Activated B cell treated with CpG ODN at 0.5 μM for 24 hours (primary cell): ENCODE measurements around the gene TXNDC15. TPM values are rescaled to one million over a fixed set of nuclear protein-coding genes. Genes with fewer than 3 reads are reported as not detected.

Source experiments
- ATAC-seq: fragments of 200-7000 bp; cut with Tn5 transposase; one replicate; pipeline ENCODE4 v1.10.0; 2021; ENCODE audit warnings: low read depth, mild to moderate bottlenecking, moderate library complexity
- CTCF ChIA-PET: fragments of 350-600 bp; sonication (Branson Sonifier 250); formaldehyde crosslinking; loops from one replicate; lab custom pipeline; 2021; ENCODE audit warnings: antibody characterized with exemption; lab: Charles Lee
- POLR2A ChIA-PET: fragments of 350-600 bp; sonication (Branson Sonifier 250); formaldehyde crosslinking; loops from one replicate; lab custom pipeline; 2021; ENCODE audit warnings: antibody characterized with exemption; lab: Charles Lee
- DNase-seq: peaks from one replicate; pipeline ENCODE4 v3.0.0; 2022
- H3K27ac Mint-ChIP-seq: one replicate; pipeline ENCODE4 v1.8.0; 2020; ENCODE audit warnings: mixed read lengths
- H3K27me3 Mint-ChIP-seq: one replicate; pipeline ENCODE4 v1.8.0; 2021; ENCODE audit warnings: mixed read lengths
- H3K36me3 Mint-ChIP-seq: one replicate; pipeline ENCODE4 v1.8.0; 2021; ENCODE audit warnings: low read depth, mixed read lengths
- H3K4me1 Mint-ChIP-seq: one replicate; pipeline ENCODE4 v1.8.0; 2021; ENCODE audit warnings: mixed read lengths
- H3K4me3 Mint-ChIP-seq: one replicate; pipeline ENCODE4 v1.8.0; 2020; ENCODE audit warnings: mild to moderate bottlenecking, mixed read lengths
- H3K9me3 Mint-ChIP-seq: one replicate; pipeline ENCODE4 v1.8.0; 2020; ENCODE audit warnings: mixed read lengths
- intact Hi-C: fragments of 100-400 bp; cut with micrococcal nuclease; formaldehyde crosslinking; loops from one replicate; pipeline ENCODE4 v1.15.1; 2024
- total RNA-seq: library from RNA; stranded (reverse); gene quantifications from 2 replicates; pipeline ENCODE4 v1.2.3, GENCODE V29; 2022
- TF ChIP-seq, protein P1 (sequence below): fragments of 200-600 bp; IDR thresholded peaks from one replicate; pipeline ENCODE4 v1.8.0; 2022; ENCODE audit warnings: antibody characterized with exemption, mild to moderate bottlenecking

TXNDC15 gene
- total RNA-seq, 1 donor from 2014 or later = 26.6 TPM

DNA sequence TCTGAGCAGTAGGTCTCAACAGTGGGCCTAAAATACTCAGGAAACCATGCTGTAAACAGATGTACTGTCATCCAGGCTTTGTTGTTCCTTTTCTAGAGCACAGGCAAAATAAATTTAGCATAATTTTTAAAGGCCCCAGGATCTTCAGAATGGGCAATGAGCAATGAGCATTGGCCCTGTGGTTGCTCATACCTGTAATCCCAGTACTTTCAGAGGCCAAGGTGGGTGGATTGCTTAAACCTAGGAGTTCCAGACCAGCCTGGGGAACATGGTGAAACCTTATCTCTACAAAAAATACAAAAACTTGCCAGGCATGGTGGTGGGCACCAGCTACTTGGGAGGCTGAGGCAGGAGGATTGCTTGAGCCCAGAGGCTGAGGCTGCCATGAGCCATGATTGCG, 17.3 kb downstream of the TXNDC15 start:
- DNase-seq = no peak
- ATAC-seq = no peak
- Mint-ChIP-seq H3K36me3 (peaks cover 66% of the 10 kb centered on the region), H3K4me1 (peaks cover 14% of the 10 kb centered on the region), H3K27me3 (no peaks in the 10 kb centered on the region), H3K9me3 (no peaks in the 10 kb centered on the region), H3K27ac (no peak overlapping the region), H3K4me3 (no peak overlapping the region)
- POLR2A ChIA-PET = interaction anchor here (0.7 kb wide), 1 partner anchor 15 kb away, joined by 3 read pairs; no protein-coding TSS in a partner anchor
- CTCF ChIA-PET = interaction anchor here (1.1 kb wide), 1 partner anchor 13 kb away, joined by 9 read pairs; no protein-coding TSS in a partner anchor
- intact Hi-C loops = no loop called here
- TF ChIP-seq, protein P1, sequence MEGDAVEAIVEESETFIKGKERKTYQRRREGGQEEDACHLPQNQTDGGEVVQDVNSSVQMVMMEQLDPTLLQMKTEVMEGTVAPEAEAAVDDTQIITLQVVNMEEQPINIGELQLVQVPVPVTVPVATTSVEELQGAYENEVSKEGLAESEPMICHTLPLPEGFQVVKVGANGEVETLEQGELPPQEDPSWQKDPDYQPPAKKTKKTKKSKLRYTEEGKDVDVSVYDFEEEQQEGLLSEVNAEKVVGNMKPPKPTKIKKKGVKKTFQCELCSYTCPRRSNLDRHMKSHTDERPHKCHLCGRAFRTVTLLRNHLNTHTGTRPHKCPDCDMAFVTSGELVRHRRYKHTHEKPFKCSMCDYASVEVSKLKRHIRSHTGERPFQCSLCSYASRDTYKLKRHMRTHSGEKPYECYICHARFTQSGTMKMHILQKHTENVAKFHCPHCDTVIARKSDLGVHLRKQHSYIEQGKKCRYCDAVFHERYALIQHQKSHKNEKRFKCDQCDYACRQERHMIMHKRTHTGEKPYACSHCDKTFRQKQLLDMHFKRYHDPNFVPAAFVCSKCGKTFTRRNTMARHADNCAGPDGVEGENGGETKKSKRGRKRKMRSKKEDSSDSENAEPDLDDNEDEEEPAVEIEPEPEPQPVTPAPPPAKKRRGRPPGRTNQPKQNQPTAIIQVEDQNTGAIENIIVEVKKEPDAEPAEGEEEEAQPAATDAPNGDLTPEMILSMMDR = no peak

DNA sequence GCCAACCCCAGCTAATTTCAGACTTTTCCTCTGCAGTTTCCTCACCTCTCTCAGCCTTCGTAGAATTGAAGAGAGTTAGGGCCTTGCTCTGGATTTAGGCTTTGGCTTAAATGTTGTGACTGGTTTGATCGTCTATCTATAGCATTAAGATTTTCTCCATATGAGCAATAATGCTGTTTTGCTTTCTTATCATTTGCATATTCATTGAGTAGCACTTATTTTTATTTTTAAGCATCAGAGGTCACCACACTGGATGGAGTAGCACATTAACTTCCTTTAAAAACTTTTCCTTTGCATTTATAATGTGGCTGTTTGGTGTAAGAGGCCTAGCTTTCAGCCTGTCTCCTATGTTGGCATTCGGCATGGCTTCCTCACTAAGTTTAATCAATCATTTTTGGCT, 18.1 kb downstream of the TXNDC15 start:
- no peak for ATAC-seq
- no peak overlapping the region for H3K27ac Mint-ChIP-seq
- no peak for DNase-seq
- TF ChIP-seq, protein P1 = no peak
- ChIA-PET CTCF (interaction anchor here (1.1 kb wide), 1 partner anchor 12 kb away, joined by 9 read pairs; no protein-coding TSS in a partner anchor), POLR2A (interaction anchor here (1.1 kb wide), 1 partner anchor 47 kb away, joined by 3 read pairs; the partner anchor contains the start of gene C5orf24)
- peaks cover 14% of the 10 kb centered on the region for H3K4me1 Mint-ChIP-seq
- intact Hi-C loops = no loop called here
- H3K36me3 Mint-ChIP-seq = peaks cover 68% of the 10 kb centered on the region
- H3K4me3 Mint-ChIP-seq = no peak overlapping the region
- H3K9me3 Mint-ChIP-seq = no peaks in the 10 kb centered on the region
- no peaks in the 10 kb centered on the region for H3K27me3 Mint-ChIP-seq

DNA sequence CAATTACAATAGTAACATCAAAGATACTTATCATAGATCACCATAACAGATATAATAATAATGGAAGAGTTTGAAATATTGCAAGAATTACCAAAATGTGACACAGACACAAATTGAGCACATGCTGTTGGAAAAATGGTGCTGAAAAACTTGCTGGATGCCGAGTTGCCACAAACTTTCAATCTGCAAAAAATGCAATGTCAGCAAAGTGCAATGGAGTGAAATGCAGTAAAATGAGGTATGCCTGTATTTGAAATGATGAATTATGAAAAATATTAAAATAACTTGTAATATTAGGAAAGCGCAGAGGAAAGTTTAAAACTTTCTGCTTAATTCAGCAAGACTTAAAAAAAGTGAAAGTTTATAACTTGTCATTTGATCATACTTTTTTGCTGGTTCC, 18.8 kb downstream of the TXNDC15 start:
- Mint-ChIP-seq H3K27me3 (no peaks in the 10 kb centered on the region), H3K9me3 (no peaks in the 10 kb centered on the region), H3K4me3 (no peak overlapping the region), H3K4me1 (peaks cover 14% of the 10 kb centered on the region), H3K36me3 (peaks cover 63% of the 10 kb centered on the region), H3K27ac (no peak overlapping the region)
- TF ChIP-seq, protein P1 = no peak
- DNase-seq (no peak), ATAC-seq (no peak)
- ChIA-PET POLR2A (interaction anchor here (1.1 kb wide), 1 partner anchor 48 kb away, joined by 3 read pairs; the partner anchor contains the start of gene C5orf24), CTCF (no interaction called here)
- intact Hi-C loops = no loop called here

DNA sequence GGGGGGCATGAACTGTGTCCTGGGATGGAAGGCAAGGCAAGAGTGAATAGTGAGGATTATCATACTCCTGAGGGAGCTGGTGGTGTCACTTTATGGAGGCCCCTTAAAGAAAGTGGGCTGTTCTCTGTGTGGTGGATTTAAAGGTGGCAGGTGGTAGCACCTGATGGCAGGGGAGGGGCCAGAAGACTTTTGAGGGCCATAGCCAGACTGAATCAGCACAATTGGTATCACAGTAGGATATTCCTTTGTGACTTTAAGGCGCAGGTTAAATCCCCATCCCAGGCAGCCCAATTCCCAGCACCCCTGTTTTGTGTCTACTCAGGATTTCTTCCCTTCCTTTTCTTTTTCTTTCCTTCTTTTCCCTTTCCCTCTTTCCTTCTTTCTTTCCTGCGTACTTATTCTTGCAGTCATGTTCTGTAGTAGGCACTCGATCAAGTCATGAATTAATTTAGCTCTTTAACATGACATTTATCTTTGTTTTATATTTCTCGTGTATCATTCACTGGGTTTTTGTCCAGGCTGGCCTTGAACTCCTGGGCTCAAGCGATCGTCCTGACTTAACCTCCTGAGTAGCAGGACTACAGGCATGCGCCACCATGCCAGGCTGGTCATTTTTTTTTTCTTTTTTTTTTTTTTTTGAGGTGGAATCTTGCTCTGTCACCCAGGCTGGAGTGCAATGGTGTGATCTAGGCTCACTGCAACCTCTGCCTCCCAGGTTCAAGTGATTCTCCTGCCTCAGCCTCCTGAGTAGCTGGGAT, 19.8 kb downstream of the TXNDC15 start:
- intact Hi-C loops = no loop called here
- Mint-ChIP-seq H3K9me3 (no peaks in the 10 kb centered on the region), H3K27me3 (no peaks in the 10 kb centered on the region), H3K27ac (no peak overlapping the region), H3K4me1 (peaks cover 14% of the 10 kb centered on the region), H3K4me3 (no peak overlapping the region), H3K36me3 (peaks cover 64% of the 10 kb centered on the region)
- ChIA-PET CTCF (interaction anchor here (1.3 kb wide), 1 partner anchor 11 kb away, joined by 3 read pairs; the partner anchor contains the start of gene PCBD2), POLR2A (no interaction called here)
- ATAC-seq (no peak), DNase-seq (no peak)
- TF ChIP-seq, protein P1 = no peak
